Measurements from ENCODE around the gene ADAMTS14.
"Not testable (repeated sequence)": the region's sequence is repeated elsewhere in the genome, so short reads cannot be mapped to it uniquely, and the experiment has no call there.

The ADAMTS14 gene, protein sequence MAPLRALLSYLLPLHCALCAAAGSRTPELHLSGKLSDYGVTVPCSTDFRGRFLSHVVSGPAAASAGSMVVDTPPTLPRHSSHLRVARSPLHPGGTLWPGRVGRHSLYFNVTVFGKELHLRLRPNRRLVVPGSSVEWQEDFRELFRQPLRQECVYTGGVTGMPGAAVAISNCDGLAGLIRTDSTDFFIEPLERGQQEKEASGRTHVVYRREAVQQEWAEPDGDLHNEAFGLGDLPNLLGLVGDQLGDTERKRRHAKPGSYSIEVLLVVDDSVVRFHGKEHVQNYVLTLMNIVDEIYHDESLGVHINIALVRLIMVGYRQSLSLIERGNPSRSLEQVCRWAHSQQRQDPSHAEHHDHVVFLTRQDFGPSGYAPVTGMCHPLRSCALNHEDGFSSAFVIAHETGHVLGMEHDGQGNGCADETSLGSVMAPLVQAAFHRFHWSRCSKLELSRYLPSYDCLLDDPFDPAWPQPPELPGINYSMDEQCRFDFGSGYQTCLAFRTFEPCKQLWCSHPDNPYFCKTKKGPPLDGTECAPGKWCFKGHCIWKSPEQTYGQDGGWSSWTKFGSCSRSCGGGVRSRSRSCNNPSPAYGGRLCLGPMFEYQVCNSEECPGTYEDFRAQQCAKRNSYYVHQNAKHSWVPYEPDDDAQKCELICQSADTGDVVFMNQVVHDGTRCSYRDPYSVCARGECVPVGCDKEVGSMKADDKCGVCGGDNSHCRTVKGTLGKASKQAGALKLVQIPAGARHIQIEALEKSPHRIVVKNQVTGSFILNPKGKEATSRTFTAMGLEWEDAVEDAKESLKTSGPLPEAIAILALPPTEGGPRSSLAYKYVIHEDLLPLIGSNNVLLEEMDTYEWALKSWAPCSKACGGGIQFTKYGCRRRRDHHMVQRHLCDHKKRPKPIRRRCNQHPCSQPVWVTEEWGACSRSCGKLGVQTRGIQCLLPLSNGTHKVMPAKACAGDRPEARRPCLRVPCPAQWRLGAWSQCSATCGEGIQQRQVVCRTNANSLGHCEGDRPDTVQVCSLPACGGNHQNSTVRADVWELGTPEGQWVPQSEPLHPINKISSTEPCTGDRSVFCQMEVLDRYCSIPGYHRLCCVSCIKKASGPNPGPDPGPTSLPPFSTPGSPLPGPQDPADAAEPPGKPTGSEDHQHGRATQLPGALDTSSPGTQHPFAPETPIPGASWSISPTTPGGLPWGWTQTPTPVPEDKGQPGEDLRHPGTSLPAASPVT

DNA sequence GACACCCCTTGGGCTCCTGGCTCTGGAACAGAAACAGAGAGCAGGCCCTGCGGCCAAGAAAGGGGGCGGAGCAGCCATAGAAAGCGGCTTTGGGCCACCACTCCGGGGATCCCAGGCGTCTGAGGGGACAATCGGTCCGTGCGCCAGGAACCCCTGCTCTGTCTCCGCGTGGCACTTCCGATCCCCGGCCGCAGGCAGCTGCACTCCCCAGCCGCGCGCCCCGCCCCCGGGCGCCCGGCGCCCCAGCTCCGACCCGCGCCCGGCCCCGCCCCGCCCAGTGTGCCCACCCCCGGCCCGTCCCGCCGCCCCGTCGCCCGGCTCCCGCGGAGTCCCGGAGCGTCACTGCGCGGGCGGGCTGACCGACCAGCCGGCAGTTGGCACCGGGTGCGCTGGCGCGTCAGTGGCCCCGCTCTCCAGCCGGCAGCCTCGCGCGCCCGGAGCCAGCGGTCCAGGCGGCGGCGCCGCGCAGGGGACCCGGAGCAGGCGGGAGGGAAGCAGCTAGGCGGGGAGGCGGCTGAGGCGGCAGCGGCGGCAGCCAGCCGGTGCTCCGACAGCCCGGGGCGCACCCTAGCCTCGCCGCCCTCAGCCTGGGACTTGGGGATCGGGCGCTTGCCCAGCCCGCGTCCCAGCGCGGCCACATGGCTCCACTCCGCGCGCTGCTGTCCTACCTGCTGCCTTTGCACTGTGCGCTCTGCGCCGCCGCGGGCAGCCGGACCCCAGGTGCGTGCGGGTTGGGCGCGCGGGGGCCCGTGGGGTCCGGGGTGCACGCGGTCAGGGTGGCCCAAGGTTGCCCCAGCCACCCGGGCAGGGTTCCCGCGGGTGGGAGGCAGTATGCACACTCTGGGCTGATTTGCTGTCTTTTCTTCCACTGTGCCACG, at the start of gene ADAMTS14:
ADAMTS14 (plus strand) TSS at position 342 of the 878 bp plus-strand sequence; CDS start at position 639, 297 bp downstream.
- Histone ChIP-seq H3K36me3 (ENCODE audit: control insufficient read depth, insufficient read depth, low read length, severe bottlenecking) (no peaks in the 10 kb centered on the region), H3K9ac (ENCODE audit: low read length) (peak within 1 kb of the TSS; percentile 41), H3K9me3 (ENCODE audit: control insufficient read depth, low read length) (no peaks in the 10 kb centered on the region), H3K4me1 (ENCODE audit: control insufficient read depth, insufficient read depth, low read length) (peaks cover 21% of the 10 kb centered on the region), H3K27me3 (replicated peaks; ENCODE audit: control insufficient read depth, insufficient read depth, low read length) (no peaks in the 10 kb centered on the region), H3K4me3 (ENCODE audit: low read length) (peak within 1 kb of the TSS; percentile 76)
- peak; percentile 84 for DNase-seq (ENCODE audit: low read depth)

DNA sequence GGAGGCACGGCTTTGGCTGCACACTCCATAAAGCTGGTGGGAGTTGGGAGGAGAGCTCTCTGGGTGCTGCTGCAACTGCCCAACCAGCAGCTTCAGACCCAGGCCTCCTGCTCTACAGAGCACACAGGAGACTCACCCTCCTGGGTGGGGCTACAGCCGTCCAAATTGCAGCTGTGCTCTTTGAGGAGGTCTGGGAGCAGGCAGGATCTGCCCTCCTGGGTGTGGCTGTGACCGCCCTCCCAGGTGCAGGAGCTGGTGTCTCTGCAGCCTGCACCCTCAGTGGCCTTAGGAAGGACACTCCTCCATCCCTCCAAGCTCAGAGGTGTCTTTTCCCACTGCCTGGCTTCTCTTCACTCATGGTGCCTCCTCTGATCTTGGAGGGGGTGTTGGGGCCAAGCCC, 49.8 kb upstream of the ADAMTS14 start:
- H3K9me3 ChIP-seq (ENCODE audit: control insufficient read depth, low read length) = peaks cover 25% of the 10 kb centered on the region
- no peak overlapping the region for H3K4me3 ChIP-seq (ENCODE audit: low read length)
- no peaks in the 10 kb centered on the region for H3K36me3 ChIP-seq (ENCODE audit: control insufficient read depth, insufficient read depth, low read length, severe bottlenecking)
- DNase-seq (ENCODE audit: low read depth) = no peak
- H3K9ac ChIP-seq (ENCODE audit: low read length) = no peak overlapping the region
- H3K4me1 ChIP-seq (ENCODE audit: control insufficient read depth, insufficient read depth, low read length) = peaks cover 12% of the 10 kb centered on the region
- no peaks in the 10 kb centered on the region for H3K27me3 ChIP-seq (replicated peaks; ENCODE audit: control insufficient read depth, insufficient read depth, low read length)

DNA sequence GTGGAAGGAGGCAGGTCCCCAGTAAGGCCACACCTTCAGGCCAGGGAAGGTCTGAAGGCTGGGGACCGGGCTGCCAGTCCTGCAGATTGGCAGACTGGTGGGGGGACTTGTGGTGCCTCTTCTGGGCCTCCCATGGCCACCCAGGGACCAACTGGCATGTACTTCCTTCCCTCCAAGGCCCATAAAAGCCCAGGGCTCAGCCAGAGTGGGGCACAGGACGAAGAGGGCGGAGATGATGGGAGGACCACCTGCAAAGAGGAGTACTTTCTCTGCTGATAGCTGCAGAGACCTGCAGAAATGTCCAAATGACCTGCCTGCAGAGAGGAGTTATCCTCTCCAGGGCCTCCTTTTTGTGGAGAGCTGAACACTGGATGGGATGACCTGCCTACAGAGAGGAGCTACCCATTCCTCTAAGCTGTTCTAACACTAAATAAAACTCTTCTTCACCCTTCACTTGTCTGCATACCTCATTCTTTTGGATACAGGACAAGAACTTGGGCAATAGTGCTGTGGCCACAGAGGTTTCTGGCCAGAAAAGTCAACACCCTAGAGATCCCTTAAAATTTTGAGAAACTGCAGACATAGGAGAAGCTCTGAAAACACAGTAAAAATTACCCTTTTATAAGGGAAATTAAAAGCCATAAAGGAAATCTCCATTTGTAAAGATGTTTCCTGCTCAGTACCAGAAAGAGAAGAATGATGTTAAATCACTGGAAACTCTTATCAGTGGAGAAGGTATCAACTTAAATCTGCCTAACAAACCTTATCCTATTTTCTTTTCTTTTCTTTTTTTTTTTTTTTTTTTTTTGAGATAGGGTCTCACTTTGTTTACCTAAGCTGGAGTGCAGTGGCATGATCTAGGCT, 49.1 kb upstream of the ADAMTS14 start:
- Histone ChIP-seq H3K4me1 (ENCODE audit: control insufficient read depth, insufficient read depth, low read length) (peaks cover 12% of the 10 kb centered on the region), H3K9me3 (ENCODE audit: control insufficient read depth, low read length) (peaks cover 30% of the 10 kb centered on the region), H3K4me3 (ENCODE audit: low read length) (no peak overlapping the region), H3K27me3 (replicated peaks; ENCODE audit: control insufficient read depth, insufficient read depth, low read length) (no peaks in the 10 kb centered on the region), H3K36me3 (ENCODE audit: control insufficient read depth, insufficient read depth, low read length, severe bottlenecking) (no peaks in the 10 kb centered on the region), H3K9ac (ENCODE audit: low read length) (no peak overlapping the region)
- peak; percentile 73 for DNase-seq (ENCODE audit: low read depth)

DNA sequence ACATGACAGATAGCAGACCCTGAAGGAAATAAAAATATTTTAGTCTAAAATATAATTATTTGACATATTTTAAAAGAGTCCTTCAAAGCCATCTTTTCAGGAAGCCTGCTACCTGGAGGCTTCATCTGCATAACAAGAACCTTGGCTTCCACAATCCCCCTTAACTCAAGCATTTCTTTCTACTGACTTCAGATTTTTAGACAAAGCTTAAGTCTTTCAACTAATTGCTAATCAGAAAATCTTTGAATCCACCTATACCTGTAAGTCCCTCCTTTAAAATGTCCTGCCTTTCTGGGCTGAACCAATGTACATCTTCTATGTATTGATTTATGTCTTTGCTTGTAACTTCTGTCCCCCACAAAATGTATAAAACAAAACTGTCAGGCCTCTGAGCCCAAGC, 46.2 kb upstream of the ADAMTS14 start:
- DNase-seq (ENCODE audit: low read depth) = no peak
- Histone ChIP-seq H3K4me3 (ENCODE audit: low read length) (no peak overlapping the region), H3K4me1 (ENCODE audit: control insufficient read depth, insufficient read depth, low read length) (peaks cover 12% of the 10 kb centered on the region), H3K9me3 (ENCODE audit: control insufficient read depth, low read length) (peaks cover 19% of the 10 kb centered on the region), H3K36me3 (ENCODE audit: control insufficient read depth, insufficient read depth, low read length, severe bottlenecking) (no peaks in the 10 kb centered on the region), H3K9ac (ENCODE audit: low read length) (no peak overlapping the region), H3K27me3 (replicated peaks; ENCODE audit: control insufficient read depth, insufficient read depth, low read length) (no peaks in the 10 kb centered on the region)

DNA sequence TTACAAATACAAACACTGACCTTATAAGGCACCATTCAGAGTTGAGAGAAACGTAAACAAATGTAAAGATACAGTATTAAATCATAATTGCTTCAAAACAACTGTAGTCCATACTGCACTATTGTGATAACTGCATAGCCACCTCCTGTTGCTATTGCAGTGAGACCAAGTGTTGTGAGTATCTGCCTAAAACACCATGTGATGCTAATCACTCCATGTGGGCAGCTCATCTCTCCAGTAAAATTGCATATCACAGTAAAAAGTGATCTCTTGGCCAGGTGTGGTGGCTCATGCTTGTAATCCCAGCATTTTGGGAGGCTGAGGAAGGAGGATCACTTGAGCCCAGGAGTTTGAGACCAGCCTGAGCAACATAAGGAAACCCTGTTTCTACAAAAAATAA, 43.0 kb upstream of the ADAMTS14 start:
- no peaks in the 10 kb centered on the region for H3K36me3 ChIP-seq (ENCODE audit: control insufficient read depth, insufficient read depth, low read length, severe bottlenecking)
- no peak overlapping the region for H3K9ac ChIP-seq (ENCODE audit: low read length)
- DNase-seq (ENCODE audit: low read depth) = no peak
- no peak overlapping the region for H3K4me3 ChIP-seq (ENCODE audit: low read length)
- H3K27me3 ChIP-seq (replicated peaks; ENCODE audit: control insufficient read depth, insufficient read depth, low read length) = no peaks in the 10 kb centered on the region
- peaks cover 19% of the 10 kb centered on the region for H3K9me3 ChIP-seq (ENCODE audit: control insufficient read depth, low read length)
- H3K4me1 ChIP-seq (ENCODE audit: control insufficient read depth, insufficient read depth, low read length) = no peaks in the 10 kb centered on the region

DNA sequence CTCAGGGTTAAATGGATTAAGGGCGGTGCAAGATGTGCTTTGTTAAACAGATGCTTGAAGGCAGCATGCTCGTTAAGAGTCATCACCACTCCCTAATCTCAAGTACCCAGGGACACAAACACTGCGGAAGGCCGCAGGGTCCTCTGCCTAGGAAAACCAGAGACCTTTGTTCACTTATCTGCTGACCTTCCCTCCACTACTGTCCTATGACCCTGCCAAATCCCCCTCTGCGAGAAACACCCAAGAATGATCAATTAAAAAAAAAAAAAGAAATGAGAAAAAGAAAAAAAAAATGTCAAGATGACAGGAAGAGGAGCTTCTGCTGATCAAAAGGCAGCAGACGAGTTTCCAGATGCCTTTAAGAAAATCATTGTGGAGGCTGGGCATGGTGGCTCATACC, 40.6 kb upstream of the ADAMTS14 start:
- not testable (repeated sequence) for H3K4me3 ChIP-seq (ENCODE audit: low read length); H3K27me3 ChIP-seq (replicated peaks; ENCODE audit: control insufficient read depth, insufficient read depth, low read length); H3K4me1 ChIP-seq (ENCODE audit: control insufficient read depth, insufficient read depth, low read length); H3K36me3 ChIP-seq (ENCODE audit: control insufficient read depth, insufficient read depth, low read length, severe bottlenecking); DNase-seq (ENCODE audit: low read depth); H3K9ac ChIP-seq (ENCODE audit: low read length)
- H3K9me3 ChIP-seq (ENCODE audit: control insufficient read depth, low read length) = peaks cover 19% of the 10 kb centered on the region

DNA sequence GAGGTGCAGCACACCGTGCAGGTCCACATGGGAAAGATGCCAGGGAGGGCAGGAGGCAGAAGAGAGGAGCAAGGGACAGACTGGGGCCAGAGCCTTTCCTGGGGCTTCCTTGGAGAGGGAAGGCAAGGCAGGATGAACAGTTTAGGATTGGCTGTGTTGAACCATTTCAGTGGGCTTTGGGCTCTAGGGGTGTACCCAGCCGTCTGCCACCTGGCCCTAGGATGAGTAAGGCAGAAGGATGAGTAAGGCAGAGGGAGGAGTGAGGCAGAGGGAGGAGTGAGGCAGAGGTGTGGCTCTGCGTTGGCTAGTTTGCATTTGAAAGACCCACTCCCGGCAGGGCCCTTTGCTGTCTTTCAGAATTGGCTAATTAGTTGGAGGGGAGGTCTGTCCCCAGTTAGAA, 38.3 kb upstream of the ADAMTS14 start:
- Histone ChIP-seq H3K27me3 (replicated peaks; ENCODE audit: control insufficient read depth, insufficient read depth, low read length) (no peaks in the 10 kb centered on the region), H3K4me1 (ENCODE audit: control insufficient read depth, insufficient read depth, low read length) (no peaks in the 10 kb centered on the region), H3K36me3 (ENCODE audit: control insufficient read depth, insufficient read depth, low read length, severe bottlenecking) (no peaks in the 10 kb centered on the region), H3K9me3 (ENCODE audit: control insufficient read depth, low read length) (peaks cover 6% of the 10 kb centered on the region), H3K4me3 (ENCODE audit: low read length) (no peak overlapping the region), H3K9ac (ENCODE audit: low read length) (no peak overlapping the region)
- DNase-seq (ENCODE audit: low read depth) = no peak

DNA sequence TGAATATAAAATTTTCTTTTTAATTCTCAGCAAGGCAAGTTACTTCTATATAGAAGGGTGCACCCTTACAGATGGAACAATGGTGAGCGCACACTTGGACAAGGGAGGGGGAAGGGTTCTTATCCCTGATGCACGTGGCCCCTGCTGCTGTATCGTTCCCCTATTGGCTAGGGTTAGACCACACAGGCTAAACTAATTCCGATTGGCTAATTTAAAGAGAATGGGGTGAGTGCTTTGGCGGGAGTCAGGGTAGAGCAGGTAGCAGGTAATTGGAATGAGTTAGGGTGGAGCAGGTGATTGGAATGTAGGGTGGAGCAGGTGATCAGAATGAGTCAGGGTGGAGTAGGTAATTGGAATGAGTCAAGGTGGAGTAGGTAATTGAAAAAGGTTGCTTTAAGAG, 37.8 kb upstream of the ADAMTS14 start:
- not testable (repeated sequence) for H3K27me3 ChIP-seq (replicated peaks; ENCODE audit: control insufficient read depth, insufficient read depth, low read length); H3K36me3 ChIP-seq (ENCODE audit: control insufficient read depth, insufficient read depth, low read length, severe bottlenecking); H3K9ac ChIP-seq (ENCODE audit: low read length); H3K4me1 ChIP-seq (ENCODE audit: control insufficient read depth, insufficient read depth, low read length); DNase-seq (ENCODE audit: low read depth); H3K9me3 ChIP-seq (ENCODE audit: control insufficient read depth, low read length); H3K4me3 ChIP-seq (ENCODE audit: low read length)

DNA sequence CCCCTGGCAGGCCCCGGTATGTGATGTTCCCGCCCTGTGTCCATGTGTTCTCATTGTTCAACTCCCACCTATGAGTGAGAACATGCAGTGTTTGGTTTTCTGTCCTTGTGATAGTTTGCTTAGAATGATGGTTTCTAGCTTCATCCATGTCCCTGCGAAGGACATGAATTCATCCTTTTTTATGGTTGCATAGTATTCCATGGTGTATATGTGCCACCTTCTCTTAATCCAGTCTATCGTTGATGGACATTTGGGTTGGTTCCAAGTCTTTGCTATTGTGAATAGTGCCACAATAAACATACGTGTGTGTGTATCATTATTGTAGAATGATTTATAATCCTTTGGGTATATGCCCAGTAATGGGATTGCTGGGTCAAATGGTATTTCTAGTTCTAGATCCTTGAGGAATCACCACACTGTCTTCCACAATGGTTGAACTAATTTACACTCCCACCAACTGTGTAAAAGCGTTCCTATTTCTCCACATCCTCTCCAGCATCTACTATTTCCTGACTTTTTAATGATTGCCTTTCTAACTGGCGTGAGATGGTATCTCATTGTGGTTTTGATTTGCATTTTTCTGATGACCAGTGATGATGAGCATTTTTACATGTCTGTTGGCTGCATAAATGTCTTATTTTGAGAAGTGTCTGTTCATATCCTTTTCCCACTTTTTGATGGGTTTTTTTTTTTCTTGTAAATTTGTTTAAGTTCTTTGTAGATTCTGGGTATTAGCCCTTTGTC, 32.5 kb upstream of the ADAMTS14 start:
- DNase-seq (ENCODE audit: low read depth); H3K9me3 ChIP-seq (ENCODE audit: control insufficient read depth, low read length); H3K36me3 ChIP-seq (ENCODE audit: control insufficient read depth, insufficient read depth, low read length, severe bottlenecking); H3K9ac ChIP-seq (ENCODE audit: low read length); H3K4me3 ChIP-seq (ENCODE audit: low read length); H3K4me1 ChIP-seq (ENCODE audit: control insufficient read depth, insufficient read depth, low read length); H3K27me3 ChIP-seq (replicated peaks; ENCODE audit: control insufficient read depth, insufficient read depth, low read length): not testable (repeated sequence)

Data from adipocyte (in vitro differentiated cells).